ENCODE results near the gene U2AF2. TPM values are rescaled to one million over a fixed set of nuclear protein-coding genes. Genes with fewer than 3 reads are reported as not detected.

U2AF2 gene
- total RNA-seq, 2 experiments from 2014 or later, result 239 to 281 TPM

DNA sequence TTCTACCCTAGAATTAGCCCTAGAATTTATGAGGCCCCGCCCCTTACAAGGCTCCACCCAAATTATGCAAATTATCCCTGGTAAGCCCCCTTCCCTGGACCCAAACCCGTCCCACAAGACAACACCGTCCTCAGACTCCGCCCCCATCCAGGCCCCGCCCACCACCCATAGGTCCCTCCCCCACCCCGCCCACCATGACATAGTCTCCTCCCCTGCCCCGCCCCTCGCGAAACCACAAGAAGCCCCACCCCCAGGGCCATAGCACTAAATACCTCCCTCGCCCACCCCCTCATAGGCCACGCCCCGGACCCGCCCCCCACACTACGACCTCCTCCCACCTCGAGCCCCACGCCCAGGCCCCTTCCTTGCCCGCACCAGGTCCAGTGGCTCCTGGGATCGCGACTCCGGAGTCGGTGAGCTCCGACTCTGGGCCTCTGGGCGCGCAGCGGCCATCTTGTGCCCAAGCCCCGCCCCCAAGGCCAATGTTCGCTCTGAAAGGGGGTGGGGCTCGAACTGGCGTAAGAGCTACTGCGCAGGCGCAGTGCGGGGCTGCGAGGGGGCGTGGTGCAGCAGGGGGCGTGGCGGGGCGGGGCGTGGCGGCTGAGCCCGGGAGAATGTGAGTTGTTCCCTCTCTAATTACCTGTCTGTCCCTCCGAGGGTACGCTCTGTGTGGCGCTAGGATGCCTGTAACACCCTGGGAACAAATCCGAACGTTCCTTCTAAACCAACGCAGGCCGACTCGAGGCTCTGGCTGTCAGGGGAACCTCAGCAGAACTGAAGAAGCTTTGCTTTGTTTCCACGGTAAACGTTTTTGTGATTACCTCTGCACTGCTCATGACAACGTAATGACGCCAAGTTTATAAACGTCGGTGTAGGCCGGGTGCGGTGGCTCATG, 30.5 kb upstream of the U2AF2 start, which contains the start of gene ZNF784:
Gene ZNF784, minus strand, starts transcription at position 458 of the 895 bp plus-strand sequence. Its CDS starts 5 bp downstream, at position 453.
- Mint-ChIP-seq H3K36me3 (ENCODE audit: low read depth) (peaks cover 8% of the 10 kb centered on the region), H3K9me3 (peaks cover 3% of the 10 kb centered on the region), H3K27ac (peak within 1 kb of the TSS; percentile 99), H3K4me3 (peak within 1 kb of the TSS; percentile 91), H3K27me3 (peaks cover 12% of the 10 kb centered on the region), H3K4me1 (peaks cover 55% of the 10 kb centered on the region)
- DNase-seq, result peak; percentile 92
- ChIA-PET CTCF (interaction anchor here (0.9 to 4.7 kb wide), 9 partner anchors 9 to 322 kb away, joined by 3 to 19 read pairs (median 5); partner anchors contain the start of gene ZNF581), POLR2A (interaction anchor here (0.5 kb wide), 1 partner anchor 16 kb away, joined by 3 read pairs; no protein-coding TSS in a partner anchor)

DNA sequence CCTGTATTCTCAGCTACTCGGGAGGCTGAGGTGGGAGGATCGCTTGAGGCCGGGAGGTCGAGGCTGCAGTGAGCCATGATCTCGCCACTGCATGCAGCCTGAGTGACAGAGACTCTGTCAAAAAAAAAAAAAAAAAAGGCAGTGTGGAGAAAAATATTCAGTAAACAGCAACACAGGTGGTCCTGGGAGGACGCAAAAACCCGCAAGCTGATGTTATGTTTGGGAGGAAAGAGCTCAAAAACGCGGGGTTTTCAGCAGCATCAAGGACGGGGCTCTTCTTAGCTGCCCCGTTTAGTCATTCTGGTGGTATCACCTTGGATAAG, 29.9 kb upstream of the U2AF2 start:
- Mint-ChIP-seq H3K9me3 (peaks cover 3% of the 10 kb centered on the region), H3K4me1 (peaks cover 51% of the 10 kb centered on the region), H3K4me3 (peak overlapping the region; percentile 91), H3K27me3 (peaks cover 12% of the 10 kb centered on the region), H3K27ac (peak overlapping the region; percentile 99), H3K36me3 (ENCODE audit: low read depth) (peaks cover 8% of the 10 kb centered on the region)
- ChIA-PET CTCF (interaction anchor here (0.6 to 4.7 kb wide), 11 partner anchors 9 to 121 kb away, joined by 4 to 19 read pairs (median 6); partner anchors contain the start of genes ZNF580 and ZNF581), POLR2A (interaction anchor here (0.5 kb wide), 1 partner anchor 17 kb away, joined by 3 read pairs; no protein-coding TSS in a partner anchor)
- DNase-seq, result no peak

GRCh38 chr19:55626350-55626749, 28.5 kb upstream of the U2AF2 start:
- Mint-ChIP-seq H3K36me3 (ENCODE audit: low read depth) (peaks cover 1% of the 10 kb centered on the region), H3K4me3 (peak overlapping the region; percentile 68), H3K27me3 (peaks cover 12% of the 10 kb centered on the region), H3K9me3 (peaks cover 3% of the 10 kb centered on the region), H3K4me1 (peaks cover 41% of the 10 kb centered on the region), H3K27ac (peak overlapping the region; percentile 91)
- ChIA-PET POLR2A (no interaction called here), CTCF (interaction anchor here (1.1 to 4.7 kb wide), 8 partner anchors 14 to 122 kb away, joined by 3 to 19 read pairs (median 6); partner anchors contain the start of genes ZNF580 and ZNF581)
- peak; percentile 84 for DNase-seq

DNA sequence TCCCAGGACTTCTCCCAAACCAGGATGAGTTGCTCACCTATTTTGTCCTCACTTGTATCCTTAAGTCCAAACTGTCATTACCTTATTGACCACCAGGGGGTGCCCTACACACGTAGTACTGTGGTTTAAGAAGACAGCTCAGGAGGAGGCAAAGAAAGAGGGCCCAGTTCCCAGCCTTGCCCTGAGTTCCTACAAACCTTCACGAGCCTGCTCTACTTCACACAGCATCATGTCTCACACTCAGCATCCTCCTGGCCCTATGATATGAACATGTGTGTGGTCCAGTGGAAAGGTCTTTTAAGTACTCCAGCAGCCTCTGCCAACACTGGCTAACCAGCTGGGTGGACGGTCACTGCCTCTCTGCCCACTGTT, 22.4 kb upstream of the U2AF2 start:
- Mint-ChIP-seq H3K36me3 (ENCODE audit: low read depth) (peaks cover 21% of the 10 kb centered on the region), H3K4me3 (no peak overlapping the region), H3K27me3 (peaks cover 10% of the 10 kb centered on the region), H3K4me1 (peaks cover 49% of the 10 kb centered on the region), H3K9me3 (no peaks in the 10 kb centered on the region), H3K27ac (peak overlapping the region; percentile 33)
- POLR2A ChIA-PET, result no interaction called here
- CTCF ChIA-PET, result interaction anchor here (0.6 to 4.5 kb wide), 23 partner anchors 8 to 1402 kb away, joined by 3 to 36 read pairs (median 4); partner anchors contain the start of genes CCDC106, FIZ1, NAT14 and U2AF2
- DNase-seq, result peak; percentile 95

GRCh38 chr19:55633861-55634260, 21.0 kb upstream of the U2AF2 start:
- CTCF ChIA-PET, result interaction anchor here (3.0 to 4.5 kb wide), 5 partner anchors 10 to 130 kb away, joined by 12 to 36 read pairs (median 17); partner anchors contain the start of genes CCDC106, U2AF2, ZNF784 and ZNF865
- Mint-ChIP-seq H3K4me1 (peaks cover 54% of the 10 kb centered on the region), H3K27ac (no peak overlapping the region)

DNA sequence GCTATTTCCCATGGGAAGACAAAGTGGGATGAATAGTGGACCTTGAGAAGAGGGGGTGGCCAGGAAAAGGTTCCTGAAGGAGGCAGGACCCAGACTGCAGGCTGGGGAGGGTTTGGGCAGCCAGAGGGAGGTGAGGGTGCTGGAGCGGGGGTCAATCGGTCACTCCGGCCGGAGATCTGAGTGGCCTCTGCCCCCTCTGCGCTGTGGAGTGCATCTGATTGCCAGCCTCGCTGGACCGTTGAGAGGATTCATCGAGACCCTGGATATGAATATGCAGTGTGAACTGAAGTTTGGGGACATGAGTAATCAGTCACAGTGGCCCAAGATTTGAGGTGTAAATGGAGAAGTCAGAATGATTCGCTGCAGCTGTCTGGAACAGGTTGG, 19.5 kb upstream of the U2AF2 start:
- POLR2A ChIA-PET, result no interaction called here
- DNase-seq, result no peak
- H3K9me3 Mint-ChIP-seq, result peaks cover 3% of the 10 kb centered on the region
- CTCF ChIA-PET, result interaction anchor here (1.0 to 3.0 kb wide), 5 partner anchors 7 to 19 kb away, joined by 3 to 17 read pairs (median 5); partner anchors contain the start of gene ZNF784
- H3K4me1 Mint-ChIP-seq, result peaks cover 65% of the 10 kb centered on the region
- peak overlapping the region; percentile 99 for H3K4me3 Mint-ChIP-seq
- peaks cover 33% of the 10 kb centered on the region for H3K36me3 Mint-ChIP-seq (ENCODE audit: low read depth)
- H3K27me3 Mint-ChIP-seq, result no peaks in the 10 kb centered on the region
- peak overlapping the region; percentile 100 for H3K27ac Mint-ChIP-seq

More at GRCh38 chr19:55633861-55634260, 21.0 kb upstream of the U2AF2 start:
- H3K9me3 Mint-ChIP-seq, result no peaks in the 10 kb centered on the region
- no peak for DNase-seq
- H3K27me3 Mint-ChIP-seq, result peaks cover 3% of the 10 kb centered on the region
- POLR2A ChIA-PET, result no interaction called here
- H3K36me3 Mint-ChIP-seq (ENCODE audit: low read depth), result peaks cover 30% of the 10 kb centered on the region
- H3K4me3 Mint-ChIP-seq, result no peak overlapping the region

- CTCF ChIA-PET, result interaction anchor here (1.6 to 2.9 kb wide), 2 partner anchors 11 to 18 kb away, joined by 4 to 16 read pairs; no protein-coding TSS in a partner anchor
- DNase-seq, result no peak
- Mint-ChIP-seq H3K36me3 (ENCODE audit: low read depth) (peaks cover 33% of the 10 kb centered on the region), H3K4me3 (peak overlapping the region; percentile 99), H3K27ac (peak overlapping the region; percentile 100), H3K4me1 (peaks cover 68% of the 10 kb centered on the region), H3K27me3 (no peaks in the 10 kb centered on the region), H3K9me3 (peaks cover 3% of the 10 kb centered on the region)
- POLR2A ChIA-PET, result no interaction called here
Observed at GRCh38 chr19:55635856-55636440, 18.9 kb upstream of the U2AF2 start.

GRCh38 chr19:55636723-55637122, 18.1 kb upstream of the U2AF2 start:
- POLR2A ChIA-PET, result no interaction called here
- peaks cover 67% of the 10 kb centered on the region for H3K4me1 Mint-ChIP-seq

GRCh38 chr19:55637534-55637933, 17.3 kb upstream of the U2AF2 start:
- no peak overlapping the region for H3K27ac Mint-ChIP-seq

More at GRCh38 chr19:55636723-55637122, 18.1 kb upstream of the U2AF2 start:
- peaks cover 38% of the 10 kb centered on the region for H3K36me3 Mint-ChIP-seq (ENCODE audit: low read depth)
- peaks cover 3% of the 10 kb centered on the region for H3K9me3 Mint-ChIP-seq
- CTCF ChIA-PET, result interaction anchor here (1.3 to 2.9 kb wide), 5 partner anchors 10 to 133 kb away, joined by 3 to 16 read pairs (median 4); partner anchors contain the start of gene ZNF865
- H3K4me3 Mint-ChIP-seq, result no peak overlapping the region
- H3K27ac Mint-ChIP-seq, result peak overlapping the region; percentile 100
- no peak for DNase-seq
- no peaks in the 10 kb centered on the region for H3K27me3 Mint-ChIP-seq

DNA sequence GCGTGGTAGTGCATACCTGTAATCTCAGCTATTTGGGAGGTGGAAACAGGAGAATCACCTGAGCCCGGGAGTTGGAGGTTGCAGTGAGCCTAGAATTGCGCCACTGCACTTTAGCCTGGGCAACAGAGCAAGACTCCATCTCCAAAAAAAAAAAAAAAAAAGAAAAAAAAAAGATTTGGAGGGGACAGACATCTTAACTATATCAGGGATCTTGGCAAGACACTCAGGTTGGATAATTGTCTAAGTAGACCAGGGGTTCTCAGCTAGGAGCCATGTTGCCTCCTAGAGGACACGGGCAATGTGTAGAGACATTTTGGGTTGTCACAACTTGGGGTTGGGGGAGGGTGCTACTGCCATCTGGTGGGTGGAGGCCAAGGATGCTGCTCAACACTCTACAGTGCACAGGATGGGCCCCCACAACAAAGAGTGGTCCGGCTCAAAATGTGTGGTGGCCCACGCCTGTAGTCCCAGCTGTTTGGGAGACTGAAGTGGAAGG, 15.9 kb upstream of the U2AF2 start:
- Mint-ChIP-seq H3K27ac (peak overlapping the region; percentile 78), H3K4me1 (peaks cover 67% of the 10 kb centered on the region), H3K36me3 (ENCODE audit: low read depth) (peaks cover 46% of the 10 kb centered on the region), H3K4me3 (no peak overlapping the region), H3K27me3 (no peaks in the 10 kb centered on the region), H3K9me3 (peaks cover 3% of the 10 kb centered on the region)
- CTCF ChIA-PET, result interaction anchor here (0.6 to 2.7 kb wide), 10 partner anchors 8 to 170 kb away, joined by 3 to 10 read pairs (median 6); partner anchors contain the start of genes U2AF2 and ZNF784
- DNase-seq, result peak; percentile 70
- POLR2A ChIA-PET, result interaction anchor here (0.7 kb wide), 1 partner anchor 486 kb away, joined by 4 read pairs; no protein-coding TSS in a partner anchor

More at GRCh38 chr19:55637534-55637933, 17.3 kb upstream of the U2AF2 start:
- ChIA-PET POLR2A (no interaction called here), CTCF (interaction anchor here (1.3 to 2.9 kb wide), 6 partner anchors 10 to 133 kb away, joined by 3 to 16 read pairs (median 5); partner anchors contain the start of genes ZNF784 and ZNF865)
- H3K27me3 Mint-ChIP-seq, result no peaks in the 10 kb centered on the region
- H3K4me1 Mint-ChIP-seq, result peaks cover 64% of the 10 kb centered on the region
- peaks cover 3% of the 10 kb centered on the region for H3K9me3 Mint-ChIP-seq
- H3K36me3 Mint-ChIP-seq (ENCODE audit: low read depth), result peaks cover 40% of the 10 kb centered on the region
- no peak for DNase-seq
- no peak overlapping the region for H3K4me3 Mint-ChIP-seq

- Mint-ChIP-seq H3K36me3 (ENCODE audit: low read depth) (peaks cover 42% of the 10 kb centered on the region), H3K27me3 (no peaks in the 10 kb centered on the region)
- POLR2A ChIA-PET, result no interaction called here
Observed at GRCh38 chr19:55640043-55640576, 14.7 kb upstream of the U2AF2 start.

More at GRCh38 chr19:55640043-55640576, 14.7 kb upstream of the U2AF2 start:
- H3K4me3 Mint-ChIP-seq, result peak overlapping the region; percentile 72
- H3K27ac Mint-ChIP-seq, result peak overlapping the region; percentile 86
- CTCF ChIA-PET, result interaction anchor here (0.8 to 2.1 kb wide), 13 partner anchors 9 to 136 kb away, joined by 3 to 10 read pairs (median 5); partner anchors contain the start of genes U2AF2, ZNF784 and ZNF865
- H3K9me3 Mint-ChIP-seq, result peaks cover 3% of the 10 kb centered on the region
- peaks cover 67% of the 10 kb centered on the region for H3K4me1 Mint-ChIP-seq
- peak; percentile 73 for DNase-seq

Measured in activated CD4-positive, alpha-beta T cell treated with anti-CD3 and anti-CD28 coated beads, Interleukin-2, amount 10 ng/mL, durations not matched to agents 7 days and 5 days (primary cell).